GM08714 (cell line): Measurements from ENCODE around the gene ETS1.

ENCODE experiments used
- H3K4me3 ChIP-seq: fragments of 200-500 bp; sonication (Bioruptor generic); 2 replicates; pipeline ENCODE4 v1.5.1; 2014; ENCODE audit warnings: mild to moderate bottlenecking, low read length, inconsistent platforms
- ZNF274 ChIP-seq: IDR thresholded peaks from 2 replicates; pipeline ENCODE4 v1.6.1; 2012; ENCODE audit warnings: mild to moderate bottlenecking, low read depth, low read length

The ETS1 gene

GRCh38 chr11:128576555-128576954 is 10.8 kb downstream of the ETS1 start:
- no peak overlapping the region for H3K4me3 ChIP-seq
- TF ChIP-seq ZNF274, result no peak

DNA sequence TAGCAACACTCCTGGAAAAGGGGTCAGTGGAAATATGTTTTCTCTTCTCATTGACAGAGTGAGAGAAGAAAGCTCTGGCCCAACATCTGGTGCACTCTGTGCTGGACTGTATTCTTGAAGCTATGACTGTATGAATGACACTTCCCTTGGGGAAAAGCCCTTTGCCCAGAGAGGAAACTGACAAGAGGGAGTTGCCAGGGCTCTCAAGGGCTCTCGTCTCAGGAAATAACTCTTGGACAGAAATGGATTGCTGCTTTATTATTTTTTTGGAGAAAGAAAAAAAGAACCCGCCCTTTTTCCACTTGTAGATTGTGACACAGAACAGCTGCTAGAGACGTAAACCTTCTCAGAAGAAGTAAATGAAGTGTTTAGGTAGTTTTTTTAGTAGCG is 11.4 kb downstream of the ETS1 start:
- no peak for TF ChIP-seq ZNF274
- peak overlapping the region; percentile 34; the same call in 1 of the 2 replicates for H3K4me3 ChIP-seq

- no peak for TF ChIP-seq ZNF274
- peak overlapping the region; percentile 34; the same call in 1 of the 2 replicates for H3K4me3 ChIP-seq
These were observed 12.0 kb downstream of the ETS1 start for GRCh38 chr11:128575174-128575960.

DNA sequence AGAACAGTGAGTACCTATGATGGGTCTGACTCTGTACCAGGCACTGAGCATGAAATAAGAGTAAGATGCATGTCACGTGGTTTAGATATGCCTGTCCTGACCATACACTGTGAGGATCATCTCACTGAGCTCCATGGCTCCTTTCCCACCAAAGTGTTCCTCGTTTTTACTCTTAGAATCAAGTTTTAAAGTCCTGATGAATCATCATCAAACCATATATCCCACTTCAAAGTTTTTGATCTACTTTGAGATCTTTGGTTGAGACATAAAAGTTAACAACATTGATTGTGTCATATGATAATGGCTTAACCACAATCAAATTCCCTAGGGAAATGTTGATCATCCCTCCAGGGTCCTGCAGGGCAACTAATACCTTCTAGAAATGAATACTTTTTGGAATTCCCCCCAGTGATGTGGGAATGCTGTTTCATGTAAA is 12.8 kb downstream of the ETS1 start:
- H3K4me3 ChIP-seq, result no peak overlapping the region
- TF ChIP-seq ZNF274, result no peak

DNA sequence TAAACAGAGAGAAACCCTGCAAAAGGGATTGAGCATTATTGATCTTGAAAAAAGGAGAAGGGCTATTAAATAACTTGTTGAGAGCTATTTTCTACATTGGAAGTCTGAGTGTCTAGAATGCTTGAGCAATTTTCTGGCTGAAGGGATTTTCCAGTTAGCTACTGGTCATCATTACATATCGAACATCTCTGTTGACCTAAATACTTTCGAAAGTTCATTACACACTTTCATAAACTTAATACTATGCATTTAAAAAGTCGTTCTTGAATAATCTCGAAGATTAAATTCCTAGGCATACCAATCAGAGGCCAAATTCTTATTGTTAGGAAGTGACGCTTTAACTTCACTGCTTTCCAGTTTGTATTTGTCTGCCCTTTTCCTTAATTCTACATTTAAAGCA is 13.7 kb downstream of the ETS1 start:
- no peak overlapping the region for H3K4me3 ChIP-seq
- no peak for TF ChIP-seq ZNF274

- no peak for TF ChIP-seq ZNF274
These were observed 14.4 kb downstream of the ETS1 start for GRCh38 chr11:128572965-128573364.

GRCh38 chr11:128570632-128571031 is 16.7 kb downstream of the ETS1 start:
- TF ChIP-seq ZNF274, result no peak
- no peak overlapping the region for H3K4me3 ChIP-seq

More at GRCh38 chr11:128572965-128573364, 14.4 kb downstream of the ETS1 start:
- H3K4me3 ChIP-seq, result no peak overlapping the region

DNA sequence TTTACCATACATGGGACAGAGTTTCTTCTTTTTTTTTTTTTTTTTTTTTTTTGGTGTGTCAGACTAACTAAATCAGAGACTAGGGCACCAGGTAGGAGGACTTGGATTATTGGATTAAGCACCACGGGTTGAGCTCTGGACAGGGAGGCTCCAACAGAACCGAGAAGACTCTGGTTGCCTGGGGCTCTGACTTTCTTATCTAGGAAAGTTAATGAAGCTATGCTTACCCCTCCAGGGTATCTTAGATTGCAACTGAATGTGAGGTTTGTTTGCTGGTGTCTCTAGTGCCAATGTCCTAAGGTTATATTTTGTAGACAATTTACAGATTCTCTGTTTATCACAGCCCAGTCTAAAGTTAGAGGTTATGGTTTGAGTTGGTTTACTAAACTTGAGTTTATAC is 18.1 kb downstream of the ETS1 start:
- H3K4me3 ChIP-seq, result no peak overlapping the region
- no peak for TF ChIP-seq ZNF274

- no peak for TF ChIP-seq ZNF274
- H3K4me3 ChIP-seq, result no peak overlapping the region
These were observed 19.1 kb downstream of the ETS1 start for GRCh38 chr11:128568166-128568778.

DNA sequence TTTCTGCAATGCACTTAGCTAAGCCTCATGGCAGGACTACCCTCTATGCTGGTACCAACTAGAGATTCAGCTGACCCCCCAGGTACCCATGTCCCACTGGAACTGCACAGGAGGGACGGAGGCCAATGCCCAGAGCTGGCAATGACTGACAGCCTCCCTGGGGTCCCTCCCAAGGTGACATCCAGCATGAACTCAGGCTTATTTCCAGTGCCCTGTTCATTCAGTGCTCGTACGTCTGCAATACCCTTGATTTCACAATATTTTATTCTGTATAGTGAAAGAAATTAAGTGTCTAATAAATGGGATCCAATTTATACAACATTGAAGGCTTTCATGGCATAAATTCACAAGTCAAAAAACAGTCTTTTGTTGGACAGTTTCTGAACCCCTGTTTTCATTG is 20.2 kb downstream of the ETS1 start:
- TF ChIP-seq ZNF274, result no peak
- H3K4me3 ChIP-seq, result no peak overlapping the region

GRCh38 chr11:128565881-128566280 is 21.5 kb downstream of the ETS1 start:
- H3K4me3 ChIP-seq, result no peak overlapping the region
- TF ChIP-seq ZNF274, result no peak

GRCh38 chr11:128564642-128565245 is 22.6 kb downstream of the ETS1 start:
- no peak for TF ChIP-seq ZNF274

GRCh38 chr11:128563942-128564641 is 23.3 kb downstream of the ETS1 start:
- H3K4me3 ChIP-seq, result no peak overlapping the region
- no peak for TF ChIP-seq ZNF274

More at GRCh38 chr11:128564642-128565245, 22.6 kb downstream of the ETS1 start:
- H3K4me3 ChIP-seq, result no peak overlapping the region

GRCh38 chr11:128563308-128563707 is 24.1 kb downstream of the ETS1 start:
- TF ChIP-seq ZNF274, result no peak
- H3K4me3 ChIP-seq, result no peak overlapping the region
